GM20000 (cell line): ENCODE measurements around the gene FGF10.

Experiments used
- DNase-seq: peaks from one replicate; pipeline ENCODE4 v3.0.0; 2012; ENCODE audit warnings: low spot score
- TF ChIP-seq, protein P1 (sequence below): IDR thresholded peaks from 2 replicates; pipeline ENCODE4 v1.5.1; 2012; ENCODE audit warnings: mild to moderate bottlenecking, control low read depth; ENCODE audit errors: extremely low read depth, missing control alignments

Gene FGF10

DNA sequence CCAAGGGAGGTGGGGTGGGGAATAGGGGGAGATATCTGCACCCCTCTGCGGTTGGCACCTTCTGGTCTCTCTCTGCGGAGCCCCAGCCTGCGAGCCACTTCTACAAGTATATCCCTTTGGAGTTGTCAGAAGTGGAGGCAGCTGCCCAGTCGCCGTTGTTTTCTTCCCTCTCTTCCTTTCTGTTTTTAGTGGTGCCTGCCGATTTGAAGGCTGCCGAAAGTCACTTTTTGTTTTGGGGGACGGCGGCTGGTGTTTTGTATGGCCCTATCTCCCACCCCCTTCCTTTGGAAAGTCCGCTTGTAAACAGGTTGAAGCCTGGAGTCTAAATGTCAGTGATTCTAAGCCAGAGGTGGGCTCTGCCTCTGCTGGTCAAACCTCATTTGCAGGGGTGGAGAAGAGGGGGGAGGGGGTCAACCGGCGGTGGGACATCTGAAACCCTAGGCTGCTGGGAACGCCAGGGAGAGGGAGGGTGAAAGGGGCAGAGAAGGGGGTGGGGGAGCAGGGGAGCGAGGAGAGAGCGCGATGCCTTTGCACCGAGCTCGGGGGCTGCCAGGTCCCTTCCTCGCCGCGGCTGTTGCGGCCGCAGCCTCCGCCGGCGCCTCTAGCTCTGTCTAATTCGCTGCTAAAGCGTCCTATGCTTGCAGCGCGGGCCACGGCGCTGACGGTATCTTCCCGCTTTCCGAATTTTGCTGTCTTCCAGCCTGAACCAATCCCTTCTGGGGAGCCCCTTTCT, at the start of gene FGF10:
Gene FGF10 (minus strand): TSS at position 331 of the 733 bp plus-strand sequence. CDS start 738 bp downstream, outside the sequence.
- TF ChIP-seq, protein P1, sequence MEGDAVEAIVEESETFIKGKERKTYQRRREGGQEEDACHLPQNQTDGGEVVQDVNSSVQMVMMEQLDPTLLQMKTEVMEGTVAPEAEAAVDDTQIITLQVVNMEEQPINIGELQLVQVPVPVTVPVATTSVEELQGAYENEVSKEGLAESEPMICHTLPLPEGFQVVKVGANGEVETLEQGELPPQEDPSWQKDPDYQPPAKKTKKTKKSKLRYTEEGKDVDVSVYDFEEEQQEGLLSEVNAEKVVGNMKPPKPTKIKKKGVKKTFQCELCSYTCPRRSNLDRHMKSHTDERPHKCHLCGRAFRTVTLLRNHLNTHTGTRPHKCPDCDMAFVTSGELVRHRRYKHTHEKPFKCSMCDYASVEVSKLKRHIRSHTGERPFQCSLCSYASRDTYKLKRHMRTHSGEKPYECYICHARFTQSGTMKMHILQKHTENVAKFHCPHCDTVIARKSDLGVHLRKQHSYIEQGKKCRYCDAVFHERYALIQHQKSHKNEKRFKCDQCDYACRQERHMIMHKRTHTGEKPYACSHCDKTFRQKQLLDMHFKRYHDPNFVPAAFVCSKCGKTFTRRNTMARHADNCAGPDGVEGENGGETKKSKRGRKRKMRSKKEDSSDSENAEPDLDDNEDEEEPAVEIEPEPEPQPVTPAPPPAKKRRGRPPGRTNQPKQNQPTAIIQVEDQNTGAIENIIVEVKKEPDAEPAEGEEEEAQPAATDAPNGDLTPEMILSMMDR, result no peak
- DNase-seq, result no peak

DNA sequence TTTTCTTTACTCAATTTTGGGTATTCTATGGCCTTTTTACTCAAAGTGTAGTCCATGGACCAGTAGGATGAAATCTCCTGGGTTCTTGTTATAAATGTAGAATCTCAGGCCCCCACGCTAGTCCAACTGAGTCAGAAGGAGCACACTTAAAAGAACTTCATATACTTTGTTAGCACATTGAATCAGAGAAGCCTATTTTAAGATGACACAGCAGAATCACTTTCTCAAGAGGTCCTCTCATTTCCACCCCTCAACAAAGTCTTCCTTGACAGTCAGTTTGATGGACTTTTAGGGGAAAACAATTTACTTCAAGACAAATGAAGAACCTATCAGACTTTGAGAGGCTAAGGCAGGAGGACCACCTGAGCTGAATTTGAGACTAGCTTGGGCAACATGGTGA, 37.7 kb upstream of the FGF10 start:
- DNase-seq, result no peak
- TF ChIP-seq, protein P1, result no peak

GRCh38 chr5:44412286-44412685, 23.1 kb upstream of the FGF10 start:
- DNase-seq, result no peak
- TF ChIP-seq, protein P1, result no peak

DNA sequence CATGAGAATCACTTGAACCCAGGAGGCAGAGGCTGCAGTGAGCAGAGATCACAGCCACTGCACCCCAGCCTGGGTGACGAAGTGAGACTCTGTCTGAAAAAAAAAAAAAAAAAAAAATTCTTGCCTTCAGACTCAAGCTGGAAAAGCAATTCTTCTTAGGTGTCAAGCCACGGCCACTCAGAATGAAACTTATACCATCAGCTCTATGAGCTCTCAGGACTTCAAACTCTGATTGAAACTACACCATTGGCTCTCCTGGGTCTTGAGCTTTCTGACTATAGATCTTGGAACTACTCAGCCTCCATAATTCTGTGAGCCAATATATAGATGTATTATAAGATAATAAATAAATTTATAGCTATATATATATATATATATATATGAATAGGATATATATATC, 12.9 kb upstream of the FGF10 start:
- DNase-seq, result no peak
- TF ChIP-seq, protein P1, result no peak

GRCh38 chr5:44401611-44402010, 12.4 kb upstream of the FGF10 start:
- no peak for DNase-seq
- TF ChIP-seq, protein P1, result no peak

GRCh38 chr5:44398382-44398781, 9.2 kb upstream of the FGF10 start:
- TF ChIP-seq, protein P1, result no peak
- DNase-seq, result no peak

GRCh38 chr5:44396312-44396711, 7.1 kb upstream of the FGF10 start:
- DNase-seq, result no peak
- TF ChIP-seq, protein P1, result no peak
